Liver (tissue), 3 donors: ENCODE data around the gene KIAA0513.

ENCODE experiments used
- ATF3 ChIP-seq: IDR thresholded peaks from 2 replicates; pipeline ENCODE4 v1.6.1; 2016; ENCODE audit warnings: antibody characterized with exemption
- CTCF ChIP-seq: fragments of 150-350 bp; IDR thresholded peaks from 2 replicates; pipeline ENCODE4 v1.5.1; 2017; ENCODE audit warnings: improper control_type of control experiment, low read depth, low read length; ENCODE audit not compliant: missing input control
- EGR1 ChIP-seq, 2 donors: IDR thresholded peaks; 2 replicates each; pipeline ENCODE4 v1.6.1; 2016 to 2018; ENCODE audit warnings: antibody characterized with exemption in 2 of 2, low read depth in 2 of 2
- FOXA1 ChIP-seq: IDR thresholded peaks from 2 replicates; pipeline ENCODE4 v1.6.1; 2016; ENCODE audit warnings: antibody characterized with exemption
- GABPA ChIP-seq, 2 donors: IDR thresholded peaks in 1 of 2; conservative IDR thresholded peaks in 1 of 2; 2 replicates each; pipeline ENCODE4 v1.6.1; 2016; ENCODE audit warnings: antibody characterized with exemption in 2 of 2, mild to moderate bottlenecking in 1 of 2, moderate library complexity in 1 of 2
- HNF4A ChIP-seq, 2 donors: conservative IDR thresholded peaks; 2 replicates each; pipeline ENCODE4 v1.6.1; 2016; ENCODE audit warnings: antibody characterized with exemption in 2 of 2, mild to moderate bottlenecking in 2 of 2
- MAX ChIP-seq: IDR thresholded peaks from 2 replicates; pipeline ENCODE4 v1.6.1; 2016; ENCODE audit warnings: antibody characterized with exemption
- RAD21 ChIP-seq, 2 donors: IDR thresholded peaks; 2 replicates each; pipeline ENCODE4 v1.6.1; 2016; ENCODE audit warnings: antibody characterized with exemption in 2 of 2, mild to moderate bottlenecking in 2 of 2
- REST ChIP-seq: IDR thresholded peaks from 2 replicates; pipeline ENCODE4 v1.6.1; 2016; ENCODE audit warnings: antibody characterized with exemption, mild to moderate bottlenecking
- RXRA ChIP-seq, 2 donors: IDR thresholded peaks; 2 replicates each; pipeline ENCODE4 v1.6.1; 2017 to 2018; ENCODE audit warnings: antibody characterized with exemption in 2 of 2, mild to moderate bottlenecking in 1 of 2
- SP1 ChIP-seq: IDR thresholded peaks from 2 replicates; pipeline ENCODE4 v1.6.1; 2018; ENCODE audit warnings: antibody characterized with exemption, mild to moderate bottlenecking
- TAF1 ChIP-seq: conservative IDR thresholded peaks from 2 replicates; pipeline ENCODE4 v1.6.1; 2016; ENCODE audit warnings: antibody characterized with exemption, mild to moderate bottlenecking
- YY1 ChIP-seq: IDR thresholded peaks from 2 replicates; pipeline ENCODE4 v1.6.1; 2016; ENCODE audit warnings: antibody characterized with exemption, mild to moderate bottlenecking
- donor health status: healthy.
- donor health status: healthy.

DNA sequence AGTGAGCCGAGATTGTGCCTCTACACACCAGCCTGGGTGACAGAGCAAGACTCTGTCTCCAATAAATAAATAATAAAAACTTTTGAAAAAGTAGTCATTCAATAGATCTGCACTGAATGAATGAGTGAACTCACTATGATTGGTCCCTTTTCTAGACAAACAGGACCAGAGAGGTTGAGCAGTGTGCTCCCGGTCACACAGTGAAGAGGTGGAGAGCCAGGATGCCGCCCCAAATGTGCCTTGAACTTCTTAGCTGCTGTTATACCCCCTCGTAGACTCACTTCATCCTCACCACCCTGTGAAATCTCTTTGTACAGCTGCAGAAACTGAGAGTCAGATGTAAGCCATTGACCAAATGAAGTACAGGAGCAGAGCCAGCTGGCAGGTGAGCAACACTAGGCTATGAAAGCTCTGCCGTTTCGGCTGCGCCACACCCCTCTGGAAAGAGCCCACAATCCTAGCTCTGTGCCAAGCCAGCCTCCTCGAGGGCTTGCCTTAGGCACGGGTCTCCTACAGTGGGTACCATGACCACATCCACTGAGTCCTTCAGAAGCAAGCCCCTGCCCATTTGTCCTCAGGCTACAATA lies 7.8 kb upstream of the KIAA0513 start:
- TF ChIP-seq CTCF (no peak), TAF1 (no peak), SP1 (no peak), EGR1 (IDR thresholded peaks at IDR 0.05; ENCODE audit: low read depth in 2 of 2) (no peak), RAD21 (IDR thresholded peaks at IDR 0.05) (no peak), MAX (no peak), REST (no peak), GABPA (IDR thresholded peaks at IDR 0.05 in 1 of 2, conservative IDR thresholded peaks at IDR 0.05 in 1 of 2) (no peak), HNF4A (conservative IDR thresholded peaks at IDR 0.05) (no peak), FOXA1 (no peak), YY1 (no peak), ATF3 (no peak), RXRA (IDR thresholded peaks at IDR 0.05) (no peak)
